WERI-Rb-1 (cell line): ENCODE results near the gene LRG1.

ENCODE experiments used
- DNase-seq: peaks from one replicate; pipeline ENCODE4 v3.0.0-alpha.2; 2020
- H3K27ac ChIP-seq: fragments of 250-450 bp; sonication (Bioruptor Pico); 2 replicates; pipeline ENCODE4 v1.5.1; 2020; ENCODE audit warnings: mild to moderate bottlenecking, moderate library complexity
- H3K27me3 ChIP-seq: fragments of 250-450 bp; sonication (Bioruptor Pico); 2 replicates; pipeline ENCODE4 v1.5.1; 2021; ENCODE audit warnings: mild to moderate bottlenecking, low read depth, moderate library complexity; ENCODE audit not compliant: insufficient read depth, severe bottlenecking
- H3K36me3 ChIP-seq: fragments of 250-450 bp; sonication (Bioruptor Pico); 2 replicates; pipeline ENCODE4 v1.5.1; 2020; ENCODE audit warnings: mild to moderate bottlenecking, moderate library complexity
- H3K4me3 ChIP-seq: 2 replicates; pipeline ENCODE4 v1.5.1; 2011; ENCODE audit warnings: low read depth, mild to moderate bottlenecking, control low read depth, low read length
- H3K9me3 ChIP-seq: fragments of 250-450 bp; sonication (Bioruptor Pico); 2 replicates; pipeline ENCODE4 v1.5.1; 2021; ENCODE audit warnings: mild to moderate bottlenecking, moderate library complexity; ENCODE audit not compliant: severe bottlenecking
- CTCF ChIP-seq: IDR thresholded peaks from 2 replicates; pipeline ENCODE4 v1.5.1; 2011; ENCODE audit warnings: low read depth, mild to moderate bottlenecking, control low read depth, inconsistent platforms, low read length

The LRG1 gene

GRCh38 chr19:4507150-4507452, 32.7 kb downstream of the LRG1 start:
- TF ChIP-seq CTCF = no peak
- H3K36me3 ChIP-seq = peaks cover 34% of the 10 kb centered on the region

GRCh38 chr19:4506449-4507149, 33.2 kb downstream of the LRG1 start:
- no peak overlapping the region for H3K27ac ChIP-seq
- no peak for DNase-seq
- H3K27me3 ChIP-seq = no peaks in the 10 kb centered on the region
- H3K4me3 ChIP-seq = no peak overlapping the region
- H3K9me3 ChIP-seq = no peaks in the 10 kb centered on the region
- H3K36me3 ChIP-seq = peaks cover 36% of the 10 kb centered on the region
- peak; percentile 37 for TF ChIP-seq CTCF

More at GRCh38 chr19:4507150-4507452, 32.7 kb downstream of the LRG1 start:
- H3K27ac ChIP-seq = no peak overlapping the region
- no peak overlapping the region for H3K4me3 ChIP-seq
- no peaks in the 10 kb centered on the region for H3K27me3 ChIP-seq
- no peaks in the 10 kb centered on the region for H3K9me3 ChIP-seq
- no peak for DNase-seq

- DNase-seq = no peak
- H3K4me3 ChIP-seq = no peak overlapping the region
- H3K9me3 ChIP-seq = no peaks in the 10 kb centered on the region
- no peaks in the 10 kb centered on the region for H3K27me3 ChIP-seq
- peaks cover 44% of the 10 kb centered on the region for H3K36me3 ChIP-seq
- no peak for TF ChIP-seq CTCF
- no peak overlapping the region for H3K27ac ChIP-seq
Measured at GRCh38 chr19:4505570-4506448, 34.0 kb downstream of the LRG1 start.

- Histone ChIP-seq H3K27ac (no peak overlapping the region), H3K36me3 (peaks cover 48% of the 10 kb centered on the region), H3K27me3 (no peaks in the 10 kb centered on the region), H3K4me3 (no peak overlapping the region), H3K9me3 (no peaks in the 10 kb centered on the region)
- no peak for DNase-seq
- no peak for TF ChIP-seq CTCF
Measured at GRCh38 chr19:4504891-4505569, 34.8 kb downstream of the LRG1 start.

- no peak overlapping the region for H3K27ac ChIP-seq
- H3K4me3 ChIP-seq = no peak overlapping the region
- no peak for TF ChIP-seq CTCF
- DNase-seq = no peak
- H3K36me3 ChIP-seq = peaks cover 51% of the 10 kb centered on the region
- H3K27me3 ChIP-seq = no peaks in the 10 kb centered on the region
- H3K9me3 ChIP-seq = no peaks in the 10 kb centered on the region
Measured at GRCh38 chr19:4504297-4504701, 35.5 kb downstream of the LRG1 start.
